GM19328 (cell line): ENCODE data around the gene SLC2A13.

Experiments used
- ATAC-seq: cut with Tn5 transposase; IDR thresholded peaks from one replicate; pipeline ENCODE4 v1.9.1; 2021; ENCODE audit warnings: mild to moderate bottlenecking, moderate library complexity; ENCODE audit not compliant: unreplicated experiment

The SLC2A13 gene

GRCh38 chr12:40002178-40003169 lies 103.4 kb downstream of the SLC2A13 start:
- ATAC-seq: no peak

- no peak for ATAC-seq
Measured at GRCh38 chr12:40001406-40001805, 104.5 kb downstream of the SLC2A13 start.

DNA sequence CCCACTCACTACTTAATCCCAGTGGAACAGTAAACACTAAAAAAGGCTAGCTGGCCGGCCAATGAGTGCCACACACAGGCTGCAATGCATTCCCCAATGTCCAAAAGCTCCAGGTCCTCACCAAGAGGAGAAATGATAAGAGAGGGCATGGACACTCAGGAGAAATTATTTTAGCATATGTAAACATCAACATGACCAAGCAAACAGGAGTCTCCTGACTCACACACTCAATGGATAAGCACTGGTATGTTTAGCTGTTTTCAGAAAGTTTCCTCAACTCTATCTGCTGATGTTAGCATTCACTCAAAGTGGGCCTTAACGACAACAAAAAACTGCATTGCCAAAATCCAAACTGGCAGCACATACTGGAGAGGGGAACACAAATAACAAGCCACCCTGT lies 105.0 kb downstream of the SLC2A13 start:
- ATAC-seq: no peak

GRCh38 chr12:39993268-39993667 lies 112.6 kb downstream of the SLC2A13 start:
- no peak for ATAC-seq

DNA sequence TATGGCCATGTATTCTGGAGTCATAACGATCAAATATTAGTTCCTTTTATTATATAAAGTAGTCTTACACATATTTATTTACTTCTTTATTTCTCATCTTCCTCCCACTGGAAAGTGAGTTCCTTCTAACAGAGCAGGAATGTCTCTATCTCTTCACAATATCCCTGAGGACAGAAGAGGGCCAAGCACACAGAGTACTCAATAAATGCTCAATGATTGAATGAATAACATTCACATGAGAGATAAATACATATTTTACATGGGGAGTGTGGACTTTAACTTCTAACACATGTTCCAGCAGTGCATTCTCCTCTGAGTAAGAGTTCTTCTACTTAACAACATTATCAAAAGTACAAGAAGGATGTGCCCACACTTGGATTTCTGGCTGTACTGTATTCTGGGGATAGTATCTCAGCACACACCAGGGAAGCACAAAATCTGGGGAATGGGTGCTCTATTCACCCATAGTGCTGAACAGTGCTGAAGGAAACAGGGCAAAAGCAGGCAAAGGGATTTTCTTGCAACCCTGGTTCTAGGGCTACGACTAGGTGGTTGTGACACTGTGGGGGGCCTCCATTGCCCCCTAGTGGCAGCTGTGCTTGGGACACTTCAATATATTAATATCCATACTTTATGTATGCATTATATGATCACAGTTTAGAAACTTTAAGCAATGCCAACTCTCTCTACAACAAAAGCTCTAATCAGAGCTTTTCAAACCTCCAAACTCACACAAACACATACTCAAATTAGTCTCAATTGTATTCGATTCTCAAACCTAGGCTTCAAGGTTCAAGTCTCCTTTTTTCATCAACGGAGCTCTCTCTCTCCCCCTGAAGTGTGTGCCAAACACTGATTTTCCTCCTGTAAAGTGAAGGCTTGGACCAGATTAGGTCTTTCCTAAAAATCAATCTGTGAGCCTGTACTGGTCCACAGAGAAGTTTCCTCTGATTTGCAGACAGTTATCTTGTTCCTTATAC lies 115.5 kb downstream of the SLC2A13 start:
- ATAC-seq: no peak

- no peak for ATAC-seq
Measured at GRCh38 chr12:39989501-39989900, 116.4 kb downstream of the SLC2A13 start.

- ATAC-seq: no peak
Measured at GRCh38 chr12:39988574-39988973, 117.3 kb downstream of the SLC2A13 start.

DNA sequence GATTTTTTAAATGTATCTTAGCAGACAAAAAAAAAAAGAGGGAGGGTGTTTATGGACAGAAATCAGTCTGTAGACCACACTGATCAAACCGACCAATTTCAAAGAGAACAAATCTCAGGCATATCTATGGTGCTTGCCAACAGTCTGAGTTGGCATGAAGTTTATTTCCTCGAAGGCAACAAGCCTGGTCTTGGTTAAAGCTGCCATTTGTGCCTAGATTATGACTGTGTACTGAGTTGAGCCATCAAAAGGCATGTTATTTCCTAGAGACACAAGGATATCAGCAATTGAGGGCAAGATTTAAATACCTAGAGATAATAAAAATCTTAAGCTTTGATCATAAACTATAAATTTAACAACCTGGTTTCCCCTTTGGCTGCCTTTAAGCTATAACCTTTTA lies 119.2 kb downstream of the SLC2A13 start:
- ATAC-seq: no peak

- ATAC-seq: no peak
Measured at GRCh38 chr12:39984670-39985069, 121.2 kb downstream of the SLC2A13 start.

GRCh38 chr12:39975374-39975918 lies 130.4 kb downstream of the SLC2A13 start:
- ATAC-seq: no peak

- no peak for ATAC-seq
Measured at GRCh38 chr12:39972119-39972518, 133.8 kb downstream of the SLC2A13 start.

- no peak for ATAC-seq
Measured at GRCh38 chr12:39971348-39971747, 134.5 kb downstream of the SLC2A13 start.

DNA sequence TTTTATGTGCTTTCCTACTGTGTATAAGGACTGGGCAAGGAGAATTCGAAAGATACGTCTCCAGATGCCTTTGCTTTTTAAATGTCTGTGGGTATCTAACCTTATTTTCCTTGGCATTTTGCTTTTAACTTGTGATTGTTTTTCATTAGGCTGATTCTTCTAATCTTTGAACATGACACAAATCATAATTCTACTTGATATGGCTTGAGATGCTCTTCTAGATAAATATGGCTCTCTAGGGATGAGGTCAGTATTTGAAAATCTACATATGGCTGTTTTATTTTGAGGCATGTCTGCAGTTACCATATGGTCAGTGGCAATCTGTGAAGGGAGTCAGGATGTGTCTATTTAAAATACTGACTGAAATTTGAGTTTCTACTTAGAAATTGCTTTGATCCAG lies 139.2 kb downstream of the SLC2A13 start:
- ATAC-seq: no peak

DNA sequence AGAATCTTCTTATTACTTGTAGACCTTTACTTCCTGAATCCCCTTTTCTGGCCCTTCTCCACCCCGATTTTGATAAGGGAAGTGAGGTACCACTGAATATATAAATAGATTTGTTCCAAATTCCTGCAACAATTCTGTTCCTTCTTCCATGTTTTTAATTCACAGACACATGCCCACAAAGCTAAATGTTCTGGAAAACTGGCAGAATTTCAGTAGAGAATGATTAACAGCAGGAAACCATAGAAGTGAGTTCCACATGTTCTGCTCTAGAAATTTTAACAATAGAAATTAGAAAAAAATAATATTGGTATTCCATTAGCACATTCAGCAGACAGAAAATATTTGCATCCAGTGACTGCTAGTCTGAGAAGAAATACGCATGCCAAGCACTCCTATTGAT lies 139.6 kb downstream of the SLC2A13 start:
- no peak for ATAC-seq

- ATAC-seq: no peak
Measured at GRCh38 chr12:39959467-39959866, 146.4 kb downstream of the SLC2A13 start.

GRCh38 chr12:39959031-39959430 lies 146.8 kb downstream of the SLC2A13 start:
- no peak for ATAC-seq

DNA sequence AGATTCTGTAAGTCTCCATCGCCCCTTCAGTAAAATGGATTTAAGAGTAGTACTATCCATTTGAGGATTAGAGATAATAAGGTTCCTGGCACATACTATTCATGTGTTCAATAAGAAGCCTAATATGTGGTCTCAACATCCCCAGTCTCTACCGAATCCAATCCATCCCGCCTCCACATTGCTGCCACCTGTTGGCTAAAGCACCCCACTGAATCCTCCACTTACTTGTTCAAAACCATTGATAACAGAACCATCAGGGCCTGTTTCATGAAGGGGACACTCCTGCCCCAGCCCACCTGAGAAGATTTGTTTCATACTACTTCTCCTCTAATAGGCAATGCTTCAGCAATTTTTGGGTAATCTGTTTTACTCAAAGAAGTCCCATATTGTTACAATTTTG lies 147.5 kb downstream of the SLC2A13 start:
- ATAC-seq: no peak

- ATAC-seq: no peak
Measured at GRCh38 chr12:39956725-39957124, 149.2 kb downstream of the SLC2A13 start.

GRCh38 chr12:39946361-39947280 lies 159.3 kb downstream of the SLC2A13 start:
- ATAC-seq: no peak

- no peak for ATAC-seq
Measured at GRCh38 chr12:39937119-39937518, 168.8 kb downstream of the SLC2A13 start.
